GM18498 (cell line): ENCODE data around the gene APLP1.
A peak's percentile ranks its signal among the peaks of the same experiment; 100 is the strongest.
"Not testable (repeated sequence)": the region's sequence is repeated elsewhere in the genome, so short reads cannot be mapped to it uniquely, and the experiment has no call there.

Experiments used
- ATAC-seq: cut with Tn5 transposase; IDR thresholded peaks from one replicate; pipeline ENCODE4 v1.9.1; 2021; ENCODE audit warnings: mild to moderate bottlenecking, moderate library complexity; ENCODE audit not compliant: unreplicated experiment

APLP1 gene

DNA sequence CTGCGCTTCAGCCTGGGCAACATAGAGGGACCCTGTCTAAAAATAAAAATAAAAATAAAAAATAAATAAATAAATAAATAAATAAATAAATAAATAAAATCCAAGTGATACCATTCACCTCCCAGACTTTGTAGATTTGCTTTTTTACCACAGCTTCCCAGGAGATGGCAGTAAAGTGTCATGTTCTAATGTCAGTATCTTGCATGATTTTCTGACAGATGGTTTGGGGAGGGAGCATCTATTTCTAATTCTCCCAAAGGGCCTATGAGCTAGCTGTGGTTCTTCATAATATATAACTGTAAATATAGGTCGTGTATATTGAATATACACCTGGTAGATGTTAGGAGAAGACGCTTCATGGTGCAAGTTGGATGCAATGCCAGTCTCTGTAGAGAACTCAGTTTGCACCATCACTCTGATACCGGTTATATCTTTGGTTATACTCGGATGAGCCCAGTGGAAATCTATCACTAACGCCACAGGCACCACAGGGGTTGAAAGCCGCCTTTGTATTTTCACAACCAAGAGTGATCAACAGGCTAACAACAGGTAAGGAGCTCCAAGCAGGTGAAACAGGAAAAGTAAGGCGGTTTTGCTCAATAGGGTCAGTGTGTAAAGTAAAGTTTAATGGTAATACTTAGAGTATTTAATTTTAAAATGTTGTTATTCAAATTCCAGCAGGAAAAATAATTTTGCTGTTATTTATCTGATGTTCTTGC is 13.9 kb downstream of the APLP1 start:
- ATAC-seq, result no peak

- ATAC-seq, result no peak
Observed at GRCh38 chr19:35883882-35884281, 15.5 kb downstream of the APLP1 start.

DNA sequence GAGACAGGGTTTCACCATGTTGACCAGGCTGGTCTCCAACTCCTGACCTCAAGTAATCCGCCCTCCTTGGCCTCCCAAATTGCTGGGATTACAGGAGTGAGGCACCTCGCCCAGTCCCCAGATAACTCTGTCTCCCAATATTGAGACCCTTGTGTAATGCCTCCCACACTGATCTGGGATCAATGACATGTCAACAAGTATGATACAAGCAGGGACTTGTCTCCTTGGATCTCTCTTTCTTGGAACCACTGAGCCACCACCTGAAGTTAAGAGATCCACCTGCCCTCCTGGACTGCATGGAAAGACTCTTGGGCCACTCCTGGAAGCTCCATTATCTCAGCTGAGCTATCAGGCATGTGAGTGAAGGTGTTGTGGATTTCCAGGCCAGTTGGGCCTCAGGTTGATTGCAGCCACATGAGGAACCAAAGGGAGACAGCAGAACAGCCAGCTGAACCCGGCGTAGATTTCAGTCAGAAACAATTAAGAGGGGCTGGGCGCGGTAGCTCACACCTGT is 16.9 kb downstream of the APLP1 start:
- no peak for ATAC-seq

DNA sequence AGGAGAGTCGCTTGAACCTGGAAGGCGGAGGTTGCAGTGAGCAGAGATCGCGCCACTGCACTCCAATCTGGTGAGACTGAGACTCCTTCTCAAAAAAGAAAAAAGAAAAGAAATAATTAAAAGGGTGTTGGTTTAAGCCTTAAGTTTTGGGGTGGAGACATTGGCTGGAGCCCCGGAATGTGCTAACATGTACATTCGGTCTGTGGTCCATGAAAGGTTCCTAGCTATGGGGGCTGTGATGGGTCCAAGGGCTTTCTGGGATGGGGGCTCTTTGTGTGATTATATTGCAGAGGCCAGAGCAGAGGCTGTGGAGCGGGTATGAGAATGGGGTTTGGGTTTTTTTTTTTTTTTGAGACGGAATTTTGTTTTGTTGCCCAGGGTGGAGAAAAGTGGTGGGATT is 17.5 kb downstream of the APLP1 start:
- no peak for ATAC-seq

DNA sequence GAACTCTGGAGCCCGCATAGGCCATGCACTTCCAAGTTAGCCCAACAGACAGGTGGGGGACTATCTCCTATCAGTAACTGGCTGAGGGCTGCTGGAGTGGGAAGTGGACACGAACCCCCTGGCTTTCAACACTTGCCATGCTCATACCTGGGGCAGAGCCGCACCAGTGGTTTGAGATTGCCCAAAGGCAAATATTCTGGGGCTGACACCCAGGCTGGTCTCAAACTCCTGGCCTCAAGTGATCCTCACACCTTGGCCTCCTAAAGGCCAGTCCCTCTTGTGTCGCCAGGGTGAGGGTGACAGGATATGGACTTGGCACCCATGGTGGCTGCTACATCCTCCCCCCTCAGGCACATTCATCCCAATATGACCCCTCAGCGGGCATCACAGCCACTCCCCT is 18.8 kb downstream of the APLP1 start:
- ATAC-seq, result no peak

GRCh38 chr19:35888398-35888797 is 20.0 kb downstream of the APLP1 start:
- no peak for ATAC-seq

DNA sequence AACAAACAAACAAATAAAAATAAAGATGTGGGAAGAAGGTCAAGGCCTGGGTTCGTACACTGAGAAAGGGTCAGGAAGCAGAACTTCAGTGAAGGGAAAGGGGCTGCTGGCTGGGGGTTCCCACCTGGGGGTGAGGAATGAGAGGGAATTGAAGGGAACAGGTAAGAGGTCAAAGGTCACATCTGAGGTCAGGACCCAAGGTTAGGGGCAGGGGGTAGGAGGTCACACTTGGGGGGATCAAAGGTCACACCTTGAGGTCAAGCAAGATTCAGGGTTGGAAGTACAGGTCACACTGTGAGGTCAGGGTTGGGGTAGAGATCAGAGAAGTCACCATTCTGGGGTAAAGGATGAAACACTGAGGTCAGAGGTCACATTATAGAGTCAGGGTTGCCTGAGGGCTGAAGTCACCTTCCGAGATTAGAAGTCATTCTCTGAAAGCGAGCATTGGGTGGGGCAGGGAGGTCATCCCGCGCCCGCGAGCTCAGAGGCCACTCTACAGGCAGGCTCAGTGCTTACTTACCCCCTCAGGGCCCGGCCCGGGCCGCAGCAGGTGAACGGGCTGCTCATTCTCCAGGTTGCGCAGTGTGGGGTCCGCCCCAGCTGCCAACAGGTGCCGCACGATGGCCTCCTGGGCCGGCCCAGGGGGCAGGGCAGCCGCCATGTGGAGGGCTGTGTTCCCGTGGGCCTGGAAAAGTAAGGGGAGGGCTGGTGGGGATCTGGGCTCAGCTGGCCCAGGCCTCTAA is 21.2 kb downstream of the APLP1 start:
- no peak for ATAC-seq

GRCh38 chr19:35890113-35890650 is 21.8 kb downstream of the APLP1 start:
- ATAC-seq, result no peak

GRCh38 chr19:35891819-35892218 is 23.4 kb downstream of the APLP1 start:
- ATAC-seq, result not testable (repeated sequence)

DNA sequence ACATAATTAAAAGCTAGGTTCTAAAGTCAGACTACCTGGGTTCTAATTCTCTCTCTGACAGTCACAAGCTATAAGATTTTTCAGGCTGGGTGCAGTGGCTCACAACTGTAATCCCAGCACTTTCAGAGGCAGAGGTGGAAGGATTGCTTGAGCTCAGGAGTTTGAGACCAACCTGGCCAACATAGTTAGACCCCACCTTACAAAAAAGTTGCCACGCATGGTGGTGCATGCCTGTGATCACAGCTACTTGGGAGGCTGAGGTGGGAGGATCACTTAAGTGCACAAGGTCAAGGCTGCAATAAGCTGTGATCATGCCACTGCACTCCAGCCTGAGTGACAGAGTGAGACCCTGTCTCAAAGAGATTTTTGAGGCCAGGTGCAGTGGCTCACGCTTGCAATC is 26.0 kb downstream of the APLP1 start:
- ATAC-seq, result no peak

DNA sequence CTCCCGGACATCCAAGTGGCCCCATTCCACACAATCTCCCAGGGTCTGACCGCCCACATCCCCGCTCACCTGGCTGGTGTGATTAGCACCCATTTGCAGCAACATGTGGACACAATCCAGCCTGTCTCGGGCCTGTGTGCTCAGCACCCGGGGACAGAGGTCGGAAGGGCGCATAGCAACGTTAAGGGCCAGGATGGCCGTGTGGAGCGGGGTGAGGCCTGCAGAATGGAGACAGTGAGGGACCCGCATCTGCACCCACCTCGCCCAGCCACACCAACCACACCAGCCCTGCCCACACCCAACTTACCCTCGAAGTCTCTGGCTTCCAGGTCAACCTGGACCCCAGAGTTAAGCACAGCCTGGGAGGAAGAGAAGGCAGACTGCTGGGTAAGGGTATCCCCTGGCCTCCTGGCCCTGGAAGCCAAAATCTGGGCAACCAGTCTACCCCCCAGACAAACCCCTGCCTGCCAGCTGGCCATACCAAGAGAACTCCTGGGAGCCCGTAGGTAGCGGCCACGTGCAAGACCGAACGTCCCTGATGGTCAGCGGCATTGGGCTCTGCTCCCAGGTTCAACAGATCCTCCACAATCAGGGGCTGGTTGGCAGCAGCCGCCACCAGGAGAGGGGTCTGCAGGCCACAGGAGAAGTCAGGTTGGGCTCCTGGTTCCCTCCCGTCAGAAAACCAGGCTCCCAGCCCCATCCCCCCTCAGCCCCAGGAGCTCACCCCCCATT is 27.7 kb downstream of the APLP1 start:
- no peak for ATAC-seq

DNA sequence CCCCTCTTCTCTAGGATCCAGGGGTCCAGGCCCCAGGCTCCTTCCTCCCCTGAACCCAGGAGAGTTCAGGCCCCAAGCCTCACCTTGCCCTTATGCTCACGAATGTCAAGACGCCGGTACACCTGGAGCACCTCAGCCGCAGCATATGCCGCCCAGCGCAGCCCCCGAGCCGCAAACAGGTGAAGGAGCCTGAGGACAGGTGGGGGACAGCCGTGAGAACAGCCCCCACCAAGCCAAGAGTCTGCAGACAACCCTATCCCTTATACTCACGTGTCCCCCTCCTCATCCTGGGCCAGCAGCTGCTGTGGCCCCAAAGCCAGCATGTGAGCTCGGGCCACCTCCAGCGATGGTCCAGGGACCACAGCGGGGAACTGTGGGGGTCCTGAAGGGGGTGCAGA is 28.3 kb downstream of the APLP1 start:
- no peak for ATAC-seq

GRCh38 chr19:35897706-35898451 is 29.5 kb downstream of the APLP1 start:
- no peak for ATAC-seq

- no peak for ATAC-seq
Observed at GRCh38 chr19:35898499-35898809, 30.1 kb downstream of the APLP1 start.

- peak; percentile 39 for ATAC-seq
Observed at GRCh38 chr19:35899547-35900214, 31.3 kb downstream of the APLP1 start.

- ATAC-seq, result no peak
Observed at GRCh38 chr19:35901055-35901644, 32.8 kb downstream of the APLP1 start.

- no peak for ATAC-seq
Observed at GRCh38 chr19:35901854-35902661, 33.7 kb downstream of the APLP1 start, which contains the start of gene HCST. Gene HCST (plus strand): TSS chr19:35902529. CDS start chr19:35902594, 65 bp downstream.

DNA sequence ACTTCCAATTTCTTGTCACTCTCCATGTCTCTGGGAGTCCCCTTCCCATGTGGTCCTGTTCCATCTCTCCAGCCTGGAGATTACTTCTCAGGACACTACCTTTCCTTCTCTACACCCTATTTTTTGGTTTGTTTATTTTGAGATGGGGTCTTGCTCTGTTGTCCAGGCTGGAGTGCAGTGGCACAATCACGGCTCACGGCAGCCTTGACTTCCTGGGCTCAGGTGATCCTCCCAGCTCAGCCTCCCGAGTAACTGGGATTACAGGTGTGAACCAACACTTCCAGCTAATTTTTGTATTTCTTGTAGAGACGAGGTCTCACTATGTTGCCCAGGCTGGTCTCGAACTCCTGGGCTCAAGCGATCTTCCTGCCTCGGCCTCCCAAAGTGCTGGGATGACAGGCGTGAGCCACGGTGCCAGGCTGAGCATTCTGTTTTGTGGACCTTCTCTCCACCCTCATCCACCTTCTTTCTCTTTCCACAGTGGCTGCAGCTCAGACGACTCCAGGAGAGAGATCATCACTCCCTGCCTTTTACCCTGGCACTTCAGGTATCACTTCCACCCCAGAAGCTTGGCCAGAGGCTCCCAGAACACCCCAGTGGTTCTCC is 34.6 kb downstream of the APLP1 start:
- ATAC-seq, result no peak
